VCaP (cell line): ENCODE measurements around the gene PTPRD.

Source experiments
- H3K27ac ChIP-seq: fragments of 450-650 bp; 2 replicates; pipeline ENCODE4 v1.5.1; 2017
- CTCF ChIP-seq: fragments of 450-650 bp; conservative IDR thresholded peaks from 2 replicates; pipeline ENCODE4 v1.5.1; 2017; ENCODE audit warnings: mild to moderate bottlenecking, moderate library complexity

Gene PTPRD

GRCh38 chr9:9173264-9173663 is 1439.5 kb downstream of the PTPRD start:
- H3K27ac ChIP-seq, result no peak overlapping the region
- TF ChIP-seq CTCF, result no peak

- no peak for TF ChIP-seq CTCF
- H3K27ac ChIP-seq, result no peak overlapping the region
Measured at GRCh38 chr9:9170439-9171134, 1442.2 kb downstream of the PTPRD start.

- no peak for TF ChIP-seq CTCF
- no peak overlapping the region for H3K27ac ChIP-seq
Measured at GRCh38 chr9:9142001-9142400, 1470.8 kb downstream of the PTPRD start.

GRCh38 chr9:9133526-9133925 is 1479.3 kb downstream of the PTPRD start:
- H3K27ac ChIP-seq, result no peak overlapping the region
- no peak for TF ChIP-seq CTCF

- no peak overlapping the region for H3K27ac ChIP-seq
- TF ChIP-seq CTCF, result no peak
Measured at GRCh38 chr9:9124616-9125015, 1488.2 kb downstream of the PTPRD start.

- no peak overlapping the region for H3K27ac ChIP-seq
- no peak for TF ChIP-seq CTCF
Measured at GRCh38 chr9:9122230-9122875, 1490.4 kb downstream of the PTPRD start.

- no peak for TF ChIP-seq CTCF
- no peak overlapping the region for H3K27ac ChIP-seq
Measured at GRCh38 chr9:9117866-9118265, 1494.9 kb downstream of the PTPRD start.
